GM12874 (cell line): ENCODE data around the gene PCBD2.

ENCODE experiments used
- TF ChIP-seq, protein P1 (sequence below): IDR thresholded peaks from 2 replicates; pipeline ENCODE4 v1.5.1; 2011; ENCODE audit warnings: low read depth, mild to moderate bottlenecking, control low read depth, low read length, moderate library complexity; ENCODE audit not compliant: insufficient read depth

Gene PCBD2

DNA sequence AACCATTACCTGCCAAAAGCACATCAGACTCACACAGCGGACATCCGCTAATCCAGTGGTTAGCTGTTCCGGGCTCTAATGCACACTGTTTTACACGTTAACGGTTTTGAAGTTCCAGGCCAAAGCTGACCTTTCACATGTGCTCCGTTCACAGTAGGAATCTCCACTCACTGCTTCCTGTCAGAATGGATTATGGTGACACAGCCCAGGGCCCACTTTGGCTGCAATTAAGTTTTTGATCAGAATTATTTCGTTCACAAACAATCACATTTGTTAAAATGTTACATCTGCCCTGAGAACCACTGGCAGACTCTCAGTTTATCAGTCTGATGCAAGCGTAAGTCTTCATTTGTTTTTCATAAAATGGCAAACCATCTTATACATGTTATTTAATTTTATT lies 32.6 kb downstream of the PCBD2 start:
- TF ChIP-seq, protein P1, sequence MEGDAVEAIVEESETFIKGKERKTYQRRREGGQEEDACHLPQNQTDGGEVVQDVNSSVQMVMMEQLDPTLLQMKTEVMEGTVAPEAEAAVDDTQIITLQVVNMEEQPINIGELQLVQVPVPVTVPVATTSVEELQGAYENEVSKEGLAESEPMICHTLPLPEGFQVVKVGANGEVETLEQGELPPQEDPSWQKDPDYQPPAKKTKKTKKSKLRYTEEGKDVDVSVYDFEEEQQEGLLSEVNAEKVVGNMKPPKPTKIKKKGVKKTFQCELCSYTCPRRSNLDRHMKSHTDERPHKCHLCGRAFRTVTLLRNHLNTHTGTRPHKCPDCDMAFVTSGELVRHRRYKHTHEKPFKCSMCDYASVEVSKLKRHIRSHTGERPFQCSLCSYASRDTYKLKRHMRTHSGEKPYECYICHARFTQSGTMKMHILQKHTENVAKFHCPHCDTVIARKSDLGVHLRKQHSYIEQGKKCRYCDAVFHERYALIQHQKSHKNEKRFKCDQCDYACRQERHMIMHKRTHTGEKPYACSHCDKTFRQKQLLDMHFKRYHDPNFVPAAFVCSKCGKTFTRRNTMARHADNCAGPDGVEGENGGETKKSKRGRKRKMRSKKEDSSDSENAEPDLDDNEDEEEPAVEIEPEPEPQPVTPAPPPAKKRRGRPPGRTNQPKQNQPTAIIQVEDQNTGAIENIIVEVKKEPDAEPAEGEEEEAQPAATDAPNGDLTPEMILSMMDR = no peak

DNA sequence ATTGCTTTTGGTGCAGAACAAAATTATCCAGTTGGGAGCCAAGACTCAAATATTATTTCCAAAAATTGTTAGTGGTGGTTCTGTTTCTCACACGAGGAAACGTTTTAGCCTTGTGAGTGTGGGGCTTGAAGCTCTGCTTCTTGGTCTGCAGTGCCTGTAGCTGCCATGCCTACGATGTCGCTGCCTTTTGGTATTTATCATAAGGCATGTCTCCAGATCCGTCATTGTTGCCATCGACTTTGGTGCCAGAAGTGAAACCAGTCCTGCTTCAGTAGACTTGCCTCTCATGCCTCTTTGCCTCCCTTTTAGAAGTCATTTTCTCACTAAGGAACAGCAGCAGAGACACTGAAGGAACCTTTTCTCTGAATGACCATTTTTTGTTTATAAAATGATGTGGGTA lies 33.1 kb downstream of the PCBD2 start:
- TF ChIP-seq, protein P1 = no peak

DNA sequence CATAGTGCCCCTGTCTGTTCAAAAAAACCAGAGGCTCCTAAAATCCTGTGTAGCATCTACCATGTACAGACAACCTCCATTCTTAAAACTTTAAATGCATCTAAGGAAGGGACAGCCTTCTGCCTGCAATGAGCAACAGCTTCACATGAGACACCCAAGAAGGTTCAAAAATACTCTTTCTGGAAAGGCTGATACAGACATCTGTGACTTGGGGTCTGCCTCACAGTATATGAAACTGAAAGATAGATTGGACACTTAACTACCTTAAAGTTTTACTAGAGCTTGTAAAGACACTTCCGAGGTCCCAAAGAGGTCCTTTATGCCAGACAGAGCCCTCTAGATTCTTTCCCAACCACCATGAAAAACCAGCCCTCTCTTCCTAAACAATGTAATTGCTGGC lies 34.6 kb downstream of the PCBD2 start:
- TF ChIP-seq, protein P1 = no peak

DNA sequence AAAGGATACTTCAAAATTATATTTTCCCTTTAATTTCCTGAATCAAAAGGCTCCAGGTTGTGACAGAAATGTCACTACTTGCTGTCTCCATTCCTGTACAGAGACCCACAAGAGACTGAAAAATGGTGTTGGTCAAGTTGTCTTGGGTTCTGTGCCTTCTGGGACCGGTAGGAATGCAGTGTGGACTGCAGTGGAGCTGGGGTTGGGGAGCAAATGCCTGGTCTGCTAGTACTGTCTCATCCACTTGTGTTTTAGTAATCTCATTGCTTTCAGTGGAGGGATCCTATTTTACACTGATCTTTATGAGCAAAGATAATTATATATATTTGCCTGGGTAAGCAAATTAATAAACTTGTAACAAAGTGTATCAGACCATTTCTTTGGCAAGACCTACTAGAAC lies 38.6 kb downstream of the PCBD2 start:
- TF ChIP-seq, protein P1 = no peak

DNA sequence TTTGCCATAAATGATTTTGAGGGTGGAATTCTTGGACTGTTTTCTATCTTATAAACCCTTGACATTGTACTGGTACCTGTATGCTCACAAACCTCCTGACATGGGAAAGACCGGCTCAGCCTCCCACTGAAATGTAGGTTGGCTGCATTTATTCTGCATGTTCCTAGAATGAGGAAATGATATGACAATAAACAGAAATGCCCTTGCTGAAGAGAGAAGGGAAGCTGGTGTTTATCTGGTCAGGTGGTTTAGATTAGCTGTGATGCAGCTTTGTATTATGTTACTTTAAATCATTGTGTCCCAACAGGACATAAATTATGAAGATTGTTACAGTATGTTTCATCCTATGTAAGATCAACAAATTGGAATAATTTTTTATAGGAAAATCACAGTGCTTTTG lies 39.7 kb downstream of the PCBD2 start:
- TF ChIP-seq, protein P1 = no peak

DNA sequence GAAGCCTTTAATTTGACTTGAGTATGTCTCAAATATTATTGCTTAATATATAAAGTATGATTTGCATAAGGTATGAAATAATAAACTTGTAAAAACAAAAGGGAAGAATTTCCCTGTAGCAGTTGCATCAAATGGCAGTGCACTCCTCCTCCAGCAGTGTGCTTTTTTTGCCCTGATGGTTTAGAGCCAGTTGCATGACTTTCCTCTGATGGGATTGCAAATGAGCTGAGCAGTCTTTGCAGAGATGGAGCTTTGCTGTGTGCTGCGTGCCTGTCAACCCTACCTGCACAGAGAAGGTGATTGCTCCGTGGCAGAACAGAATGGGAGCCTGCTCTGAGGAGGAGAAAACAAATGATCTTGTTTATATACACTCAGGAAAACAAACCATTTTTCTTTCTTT lies 40.1 kb downstream of the PCBD2 start:
- TF ChIP-seq, protein P1 = no peak

DNA sequence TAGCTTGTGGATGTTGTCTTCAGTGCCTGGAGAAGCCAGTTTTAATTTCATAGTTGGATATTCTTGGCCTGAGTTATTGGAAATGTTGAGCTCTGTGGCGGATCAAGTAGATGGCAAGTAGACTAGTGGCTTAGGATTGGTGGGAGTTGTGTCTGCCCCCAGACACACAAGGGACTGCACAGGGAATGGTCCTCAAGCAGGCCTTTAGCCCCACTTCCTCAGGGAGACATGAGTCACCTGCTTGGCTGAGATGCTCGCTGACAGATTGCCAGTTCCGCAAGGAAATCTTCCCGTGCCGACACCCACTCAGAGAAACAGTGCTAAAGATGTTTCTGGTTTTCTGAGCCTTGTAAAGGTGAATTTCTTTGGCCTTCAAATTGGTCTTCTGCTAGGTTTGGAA lies 44.0 kb downstream of the PCBD2 start:
- TF ChIP-seq, protein P1 = no peak

DNA sequence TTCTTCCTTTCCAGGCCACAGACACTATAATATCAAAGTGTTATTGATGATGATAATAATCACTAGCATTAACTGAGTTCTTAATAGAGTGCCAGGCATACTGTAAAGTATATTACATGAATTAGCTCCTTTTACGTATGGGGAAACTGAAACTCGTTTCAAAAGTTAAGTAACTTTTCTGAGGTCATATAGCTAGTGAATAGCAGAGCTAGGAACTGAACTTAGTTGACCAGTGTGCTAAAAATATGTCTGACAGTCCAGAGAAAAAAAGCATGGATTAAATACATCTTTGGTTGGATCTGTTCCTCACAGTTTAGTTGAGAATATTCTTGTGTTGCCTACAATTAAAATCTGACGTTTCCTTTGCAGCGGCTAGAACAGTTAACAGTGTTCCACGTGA lies 44.4 kb downstream of the PCBD2 start:
- TF ChIP-seq, protein P1 = no peak
